Inferior parietal cortex (tissue), 1 donor: ENCODE data around the gene THOP1.

Experiments
- DNase-seq: peaks from one replicate; pipeline ENCODE4 v3.0.0-alpha.2; 2016; ENCODE audit errors: extremely low spot score

THOP1 gene

DNA sequence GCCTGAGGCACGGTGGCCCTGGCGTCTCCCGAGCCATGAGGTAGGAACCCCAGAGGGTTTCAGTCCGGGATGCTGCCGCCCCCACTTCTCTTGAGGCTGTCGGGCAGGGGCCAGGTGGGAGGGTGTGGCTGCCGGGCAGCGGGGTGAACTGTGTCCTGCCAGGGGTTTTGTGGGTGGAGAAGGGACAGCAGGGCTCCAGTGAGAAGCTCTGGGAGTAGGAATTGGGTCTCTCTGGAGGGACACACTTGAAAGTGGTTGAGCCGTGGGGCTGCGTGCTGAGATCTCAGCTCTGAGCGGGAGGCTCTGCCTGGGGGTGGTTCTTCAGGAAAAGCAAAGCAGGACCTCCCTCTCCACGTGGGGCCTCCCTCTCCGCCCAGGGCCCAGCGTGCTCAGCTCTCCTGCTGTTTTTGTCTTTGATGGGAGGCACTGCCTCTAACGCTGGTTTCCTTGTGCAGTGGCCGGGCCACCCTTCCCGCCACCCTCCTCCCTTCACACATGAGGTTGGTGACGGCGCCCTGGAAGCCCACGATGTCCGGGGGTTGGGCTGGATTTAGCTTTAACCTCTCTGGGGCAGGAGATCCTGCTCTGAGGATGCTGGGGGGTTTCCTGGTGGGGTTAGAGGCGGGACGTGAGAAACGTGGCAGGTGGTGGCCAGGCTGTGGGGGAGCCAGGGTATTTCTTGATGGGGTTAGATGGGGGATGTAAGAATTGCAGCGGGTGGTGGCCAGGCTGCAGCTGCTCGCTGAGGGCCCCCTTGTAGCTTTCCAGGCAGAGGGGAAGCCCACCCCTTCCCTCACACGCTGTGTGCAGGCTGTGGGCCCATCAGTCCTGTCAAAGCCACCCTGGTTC, 19.1 kb downstream of the THOP1 start:
- no peak for DNase-seq

DNA sequence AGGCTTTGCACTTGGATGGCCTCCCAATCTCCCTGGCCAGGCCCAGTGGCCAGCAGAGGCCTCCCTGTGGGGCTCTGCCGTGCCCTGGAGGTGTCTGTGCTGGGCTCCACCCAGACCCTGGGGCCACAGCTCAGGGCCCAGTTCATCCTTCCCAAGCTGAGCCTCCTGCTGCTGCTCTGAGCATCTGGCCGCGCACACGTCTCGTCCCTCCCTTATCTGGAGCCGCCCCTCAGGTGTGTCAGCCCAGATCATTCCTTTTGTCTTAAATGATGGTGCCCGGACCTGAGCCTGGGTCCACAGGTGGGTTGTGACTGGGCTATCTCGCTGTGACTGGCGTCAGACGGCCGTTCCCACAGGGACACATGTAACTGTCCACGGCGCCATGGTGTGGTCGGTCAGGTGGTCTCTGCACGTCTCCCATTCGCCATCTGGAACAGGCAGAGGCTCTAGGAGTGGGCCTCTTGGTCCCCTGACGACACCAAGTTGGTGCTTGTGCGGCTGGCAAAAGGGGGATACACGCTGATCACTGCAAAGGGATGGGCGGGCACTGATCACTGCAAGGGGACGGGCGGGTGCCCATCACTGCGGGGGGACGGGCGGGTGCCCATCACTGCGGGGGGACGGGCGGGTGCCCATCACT, 20.1 kb downstream of the THOP1 start:
- no peak for DNase-seq

DNA sequence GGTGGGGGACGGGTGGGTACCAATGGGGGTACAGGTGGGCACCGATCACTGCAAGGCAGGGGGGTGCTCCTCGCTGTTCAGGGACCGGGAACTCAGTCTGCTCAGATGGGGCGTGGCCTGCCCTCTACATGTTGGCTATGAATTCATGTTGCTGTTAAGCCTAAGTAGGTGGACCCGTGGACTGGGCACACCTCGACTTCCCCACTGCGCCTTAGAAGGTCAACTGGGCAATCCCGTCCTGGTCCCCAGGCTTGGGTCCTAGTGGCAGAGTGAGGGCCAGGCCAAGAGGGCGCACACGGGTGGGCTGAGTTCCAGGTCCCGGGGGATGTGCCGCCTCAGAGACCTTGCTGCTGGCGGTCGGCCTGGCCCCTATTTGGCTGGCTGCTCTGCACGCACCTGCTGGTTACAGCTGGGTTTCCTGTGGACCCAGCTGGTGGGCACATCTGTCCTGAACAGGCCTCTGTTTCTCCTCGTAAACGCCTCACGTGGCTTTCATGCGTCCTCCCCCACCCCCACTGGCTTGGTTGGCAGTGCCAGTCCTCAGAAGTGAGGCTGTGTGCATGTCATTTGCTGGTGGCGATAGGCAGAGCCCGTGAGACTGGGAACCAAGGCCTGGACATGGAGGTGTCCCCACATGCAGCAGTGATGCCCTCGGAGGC, 20.8 kb downstream of the THOP1 start:
- DNase-seq: no peak

DNA sequence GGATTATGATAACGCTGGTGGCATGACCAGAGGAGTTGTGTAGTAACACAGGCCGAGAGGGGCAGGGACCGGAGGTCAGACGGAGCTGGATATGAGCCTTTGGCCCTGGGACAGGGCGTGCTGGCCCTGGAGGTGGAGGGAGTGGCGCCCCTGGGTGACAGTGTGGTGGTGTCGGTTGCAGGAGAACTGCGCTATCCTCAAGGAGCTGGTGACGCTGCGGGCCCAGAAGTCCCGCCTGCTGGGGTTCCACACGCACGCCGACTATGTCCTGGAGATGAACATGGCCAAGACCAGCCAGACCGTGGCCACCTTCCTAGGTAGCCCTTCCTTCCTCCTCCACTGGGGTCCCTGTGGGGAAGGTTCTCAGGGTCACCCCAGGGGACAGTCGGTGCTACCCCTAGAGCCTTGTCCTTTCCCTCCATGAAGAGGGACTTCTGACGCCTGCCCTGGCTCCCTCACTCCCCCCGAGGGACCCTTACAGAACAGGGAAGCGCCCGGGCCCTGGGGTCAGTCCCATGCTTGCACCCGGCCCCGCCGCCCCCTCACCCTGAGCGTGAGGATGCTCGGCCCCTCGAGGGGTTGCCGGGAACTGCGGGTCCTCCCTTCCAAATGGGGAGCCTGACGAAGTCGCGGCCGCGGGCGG, 21.6 kb downstream of the THOP1 start:
- no peak for DNase-seq

DNA sequence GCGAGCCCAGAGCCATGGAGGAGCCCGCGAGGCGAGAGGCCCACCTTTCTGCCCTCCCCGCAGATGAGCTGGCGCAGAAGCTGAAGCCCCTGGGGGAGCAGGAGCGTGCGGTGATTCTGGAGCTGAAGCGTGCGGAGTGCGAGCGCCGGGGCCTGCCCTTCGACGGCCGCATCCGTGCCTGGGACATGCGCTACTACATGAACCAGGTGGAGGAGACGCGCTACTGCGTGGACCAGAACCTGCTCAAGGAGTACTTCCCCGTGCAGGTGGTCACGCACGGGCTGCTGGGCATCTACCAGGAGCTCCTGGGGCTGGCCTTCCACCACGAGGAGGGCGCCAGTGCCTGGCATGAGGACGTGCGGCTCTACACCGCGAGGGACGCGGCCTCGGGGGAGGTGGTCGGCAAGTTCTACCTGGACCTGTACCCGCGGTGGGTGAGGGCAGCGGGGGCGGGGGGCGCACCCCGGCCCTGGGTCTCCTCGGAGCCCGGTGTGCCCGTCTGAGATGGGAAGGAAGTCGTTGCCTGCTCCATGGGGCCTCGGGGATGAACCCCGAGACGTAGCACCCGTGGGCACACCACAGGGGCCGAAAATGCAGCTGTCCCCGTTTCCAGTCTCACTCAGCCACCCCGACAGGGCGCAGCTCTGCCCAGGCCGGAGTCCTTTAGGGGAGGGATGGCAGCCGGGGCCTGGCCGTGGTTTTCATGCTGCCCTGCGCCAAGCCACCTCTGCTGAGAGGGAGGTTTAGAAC, 22.3 kb downstream of the THOP1 start:
- no peak for DNase-seq

DNA sequence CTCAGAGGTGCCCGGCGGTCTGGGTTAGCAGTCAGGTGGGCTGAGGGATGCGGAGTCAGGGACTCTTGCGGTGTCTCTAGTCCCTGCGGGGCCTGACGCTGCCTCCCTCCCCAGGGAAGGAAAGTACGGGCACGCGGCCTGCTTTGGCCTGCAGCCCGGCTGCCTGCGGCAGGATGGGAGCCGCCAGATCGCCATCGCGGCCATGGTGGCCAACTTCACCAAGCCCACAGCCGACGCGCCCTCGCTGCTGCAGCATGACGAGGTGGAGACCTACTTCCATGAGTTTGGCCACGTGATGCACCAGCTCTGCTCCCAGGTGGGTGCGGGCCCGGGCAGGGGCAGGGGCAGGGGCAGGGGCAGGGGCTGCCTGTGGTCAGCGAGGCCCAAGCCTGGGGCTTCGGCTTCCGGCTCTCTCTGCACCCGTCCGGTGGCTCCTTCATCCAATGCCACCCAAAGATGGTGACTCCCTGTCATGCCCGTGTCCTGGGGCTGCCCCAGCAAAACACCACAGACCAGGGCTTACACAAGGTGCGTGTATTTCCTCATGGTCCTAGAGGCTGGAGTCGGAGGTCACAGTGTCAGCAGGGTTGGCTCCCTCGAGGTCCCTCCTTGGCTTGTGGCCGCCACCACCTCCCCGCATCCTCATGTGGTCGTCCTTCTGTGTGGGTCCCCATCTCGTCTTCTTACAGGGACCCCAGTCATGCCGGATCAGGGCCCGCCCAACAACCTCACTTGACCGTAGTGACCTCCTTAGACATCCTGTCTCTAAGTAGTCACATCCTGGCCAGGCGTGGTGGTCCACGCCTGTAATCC, 23.0 kb downstream of the THOP1 start:
- DNase-seq: no peak

DNA sequence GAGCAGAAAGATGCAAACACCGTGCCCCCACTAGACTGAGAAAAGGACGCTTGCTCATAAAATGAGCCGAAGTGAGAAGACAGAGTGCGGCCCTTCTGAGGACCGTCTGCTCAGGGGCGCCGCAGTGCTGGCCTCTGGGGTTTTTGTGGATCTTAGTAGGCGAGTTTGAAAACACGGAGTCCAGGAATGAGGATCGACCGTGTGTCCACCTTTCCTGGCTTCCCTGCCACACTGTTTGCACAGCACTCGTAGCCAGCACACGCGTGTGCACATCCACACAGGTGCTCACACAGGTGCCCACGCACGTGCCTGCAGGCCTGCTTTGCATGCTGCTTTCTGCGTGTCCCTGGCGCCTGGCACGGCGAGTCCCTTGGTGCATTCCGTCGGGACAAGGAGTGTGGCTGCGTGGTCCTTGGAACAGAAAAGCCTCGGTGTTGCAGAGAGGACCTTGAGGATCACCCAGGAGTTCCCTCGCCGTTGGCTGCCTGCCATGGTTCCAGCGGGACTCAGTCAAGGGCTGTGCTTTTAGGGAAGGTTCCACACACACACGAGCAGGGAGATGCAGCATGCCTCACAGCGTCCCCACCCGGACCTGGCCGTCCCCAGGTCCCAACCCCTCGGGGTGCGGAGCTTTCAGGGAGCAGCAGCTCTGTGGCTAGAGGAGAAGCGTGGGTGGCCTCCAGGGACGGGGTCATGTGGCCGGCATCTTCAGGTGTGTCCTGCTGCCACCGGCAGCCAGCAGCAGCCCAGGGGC, 24.3 kb downstream of the THOP1 start:
- no peak for DNase-seq

DNA sequence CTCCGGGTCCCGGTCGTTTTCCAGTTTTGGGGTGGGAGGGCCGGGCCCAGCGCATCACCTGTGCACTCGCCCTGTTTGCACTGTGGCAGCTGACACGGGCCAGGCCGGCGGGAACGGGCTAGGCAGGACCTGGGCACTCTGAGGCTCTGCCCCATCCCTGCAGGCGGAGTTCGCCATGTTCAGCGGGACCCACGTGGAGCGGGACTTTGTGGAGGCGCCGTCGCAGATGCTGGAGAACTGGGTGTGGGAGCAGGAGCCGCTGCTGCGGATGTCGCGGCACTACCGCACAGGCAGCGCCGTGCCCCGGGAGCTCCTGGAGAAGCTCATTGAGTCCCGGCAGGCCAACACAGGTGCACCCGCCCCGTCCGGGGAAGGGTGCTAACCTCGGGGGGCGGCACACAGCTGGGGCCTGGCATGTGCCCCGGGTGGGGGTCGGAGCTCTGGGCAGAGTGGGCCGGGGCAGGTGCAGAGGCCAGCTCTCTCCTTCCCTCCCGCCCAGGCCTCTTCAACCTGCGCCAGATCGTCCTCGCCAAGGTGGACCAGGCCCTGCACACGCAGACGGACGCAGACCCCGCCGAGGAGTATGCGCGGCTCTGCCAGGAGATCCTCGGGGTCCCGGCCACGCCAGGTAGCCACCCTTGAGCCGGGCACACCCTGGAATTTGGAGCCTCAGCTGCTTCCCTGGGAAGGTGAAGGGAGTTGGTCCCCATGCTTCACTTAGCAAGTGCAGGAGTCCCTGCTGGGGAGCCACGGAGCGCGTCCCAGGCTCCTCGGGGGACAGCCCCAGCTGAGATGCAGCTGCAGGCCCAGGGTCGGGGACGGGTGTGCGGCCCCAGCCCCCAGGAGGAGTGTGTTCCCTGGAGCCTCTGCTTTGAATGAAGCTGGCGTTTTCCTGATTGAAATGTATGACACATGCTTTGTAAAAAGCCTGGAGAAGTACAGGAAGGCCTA, 25.1 kb downstream of the THOP1 start:
- no peak for DNase-seq

DNA sequence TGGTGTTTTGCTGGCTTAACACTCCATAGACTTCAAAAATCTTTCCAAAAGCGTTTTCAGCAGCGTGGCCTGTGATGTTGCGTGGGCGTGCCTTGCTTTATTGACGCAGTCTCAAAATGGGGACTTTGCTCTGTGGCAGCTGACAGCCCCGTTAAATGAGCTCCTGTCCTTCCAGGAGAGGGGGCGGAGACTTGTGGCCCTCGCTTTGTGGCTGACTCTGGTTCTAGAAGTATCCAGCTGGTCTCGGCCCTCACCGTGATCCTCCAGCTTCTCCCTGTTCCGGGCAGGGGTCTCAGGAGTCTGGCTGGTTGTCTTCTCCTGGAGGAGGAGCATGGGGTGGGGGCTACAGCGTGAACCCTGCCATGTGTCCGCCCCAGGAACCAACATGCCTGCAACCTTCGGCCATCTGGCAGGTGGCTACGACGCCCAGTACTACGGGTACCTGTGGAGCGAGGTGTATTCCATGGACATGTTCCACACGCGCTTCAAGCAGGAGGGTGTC, 26.0 kb downstream of the THOP1 start:
- DNase-seq: no peak

DNA sequence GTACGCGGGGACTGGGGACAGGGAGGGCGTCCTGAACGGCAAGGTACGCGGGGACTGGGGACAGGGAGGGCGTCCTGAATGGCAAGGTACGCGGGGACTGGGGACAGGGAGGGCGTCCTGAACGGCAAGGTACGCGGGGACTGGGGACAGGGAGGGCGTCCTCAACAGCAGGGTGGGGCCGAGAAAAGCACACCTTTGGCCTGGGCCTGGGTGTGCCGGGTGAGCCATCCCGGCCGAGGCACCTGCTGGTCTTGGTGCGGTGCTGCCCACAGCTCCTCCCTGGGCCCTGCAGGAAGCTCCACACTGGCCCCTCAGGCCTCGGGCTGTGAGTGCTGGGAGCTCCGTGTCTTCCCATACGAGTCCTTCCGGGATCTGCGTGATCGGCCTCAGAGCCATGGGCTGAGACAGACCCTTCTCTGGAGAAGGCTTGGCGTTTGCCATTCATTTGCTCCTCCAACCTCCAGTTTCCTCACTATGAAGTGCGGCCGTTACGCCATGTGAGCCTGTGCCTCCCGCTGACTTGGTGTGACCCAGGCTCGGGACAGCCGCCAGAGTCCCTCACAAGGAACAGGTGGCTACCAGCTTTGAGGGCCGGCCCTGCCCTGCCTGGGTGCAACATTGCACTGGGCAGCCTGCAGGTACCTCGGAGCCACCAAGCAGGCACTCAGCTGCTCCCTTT, 26.6 kb downstream of the THOP1 start:
- no peak for DNase-seq

DNA sequence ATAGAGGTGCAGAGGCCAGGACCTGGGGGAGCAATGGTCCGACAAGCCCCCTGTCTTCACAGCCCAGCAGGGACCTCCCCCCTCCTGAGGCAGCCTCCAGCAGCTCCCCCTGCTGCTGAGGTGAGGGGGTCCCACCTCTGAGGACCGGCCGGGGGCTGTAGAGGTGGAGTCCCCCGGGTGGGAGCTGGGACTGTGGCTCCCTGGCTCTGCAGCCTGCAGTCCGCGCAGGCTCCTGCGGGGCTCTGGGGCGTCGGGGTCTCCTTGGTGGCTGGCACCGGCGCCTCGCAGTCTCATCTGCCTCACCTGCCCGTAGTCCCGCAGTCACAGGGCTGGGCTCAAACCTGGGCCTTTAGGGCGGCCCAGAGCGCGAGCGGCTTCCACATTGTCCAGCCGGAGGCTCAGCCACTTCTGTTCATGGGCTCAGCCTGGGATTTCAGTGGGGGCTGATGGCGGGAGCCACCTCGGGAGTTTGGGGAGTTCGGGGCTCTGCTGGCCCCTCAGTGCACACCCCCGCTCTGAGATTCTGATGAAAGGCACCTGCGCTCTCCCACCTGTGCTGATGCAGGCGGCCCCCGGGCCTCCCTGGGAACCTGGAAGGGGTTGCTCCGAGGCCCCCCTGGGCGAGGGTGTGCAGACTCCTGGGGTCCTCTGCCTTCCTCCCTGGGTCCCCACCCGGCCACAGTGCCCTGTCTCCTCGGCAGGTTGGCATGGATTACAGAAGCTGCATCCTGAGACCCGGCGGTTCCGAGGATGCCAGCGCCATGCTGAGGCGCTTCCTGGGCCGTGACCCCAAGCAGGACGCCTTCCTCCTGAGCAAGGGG, 27.3 kb downstream of the THOP1 start:
- no peak for DNase-seq

DNA sequence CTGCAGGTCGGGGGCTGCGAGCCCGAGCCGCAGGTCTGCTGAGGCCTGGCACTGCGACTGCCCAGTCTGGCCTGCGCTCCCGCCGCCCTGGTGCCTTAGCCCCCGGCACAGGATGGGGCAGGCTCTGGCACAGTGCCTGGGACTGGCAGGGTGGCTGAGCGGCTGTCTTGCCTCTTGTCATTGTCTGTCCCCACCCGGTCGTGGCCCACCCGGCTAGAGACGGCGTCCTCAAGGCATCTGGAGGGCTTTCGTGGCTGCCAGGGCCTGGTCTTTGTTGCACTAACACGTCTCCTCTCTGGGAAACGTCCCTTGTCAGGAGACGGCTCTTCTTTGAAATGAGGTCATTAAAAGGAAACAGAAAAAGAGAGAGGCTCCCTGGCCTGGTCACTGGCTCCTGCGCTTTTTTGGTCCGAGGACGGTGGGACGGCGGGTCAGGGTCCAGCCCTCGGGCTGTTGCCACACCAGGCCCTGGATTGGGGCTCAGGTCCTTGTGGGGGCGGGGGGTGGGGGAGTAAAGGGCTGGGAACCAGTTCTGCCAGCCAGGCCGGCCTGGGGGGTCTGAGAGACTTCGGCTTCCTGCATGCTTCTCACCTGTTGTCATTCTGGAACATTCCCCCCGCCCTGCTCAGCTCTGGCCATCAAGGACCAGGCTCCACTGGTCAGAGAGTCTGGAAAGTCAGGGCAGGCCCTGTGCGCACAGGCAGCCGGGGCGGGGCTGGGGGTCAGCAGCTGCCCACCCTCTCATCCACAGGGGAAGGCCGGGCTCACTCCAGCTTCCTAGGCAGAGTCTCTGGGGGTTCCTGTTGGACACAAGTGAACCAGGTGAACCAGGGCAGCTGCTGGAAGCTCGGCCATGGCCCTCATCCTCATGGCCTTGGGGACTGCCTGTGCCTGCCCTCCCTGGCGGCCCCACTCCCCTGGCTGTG, 28.2 kb downstream of the THOP1 start:
- DNase-seq: no peak

DNA sequence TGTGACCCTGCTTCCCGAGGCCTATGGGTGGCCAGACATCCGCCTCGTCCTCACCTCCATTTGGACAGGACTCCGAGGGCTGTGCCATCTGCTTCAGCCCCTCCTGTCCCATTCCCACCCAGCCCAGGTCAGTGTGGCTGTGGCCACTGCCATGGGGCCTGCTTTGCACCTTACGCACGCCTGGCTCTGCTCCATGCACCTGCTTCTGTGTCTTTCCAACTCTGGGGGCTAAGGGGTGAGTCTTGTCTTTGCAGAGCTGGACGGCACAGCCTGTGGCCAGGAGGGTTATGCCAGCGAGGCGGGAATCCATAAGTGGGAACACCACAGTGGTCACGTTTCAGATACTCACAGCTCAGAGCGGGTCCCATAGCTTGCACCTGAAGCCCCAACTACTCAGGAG, 29.1 kb downstream of the THOP1 start:
- DNase-seq: no peak

DNA sequence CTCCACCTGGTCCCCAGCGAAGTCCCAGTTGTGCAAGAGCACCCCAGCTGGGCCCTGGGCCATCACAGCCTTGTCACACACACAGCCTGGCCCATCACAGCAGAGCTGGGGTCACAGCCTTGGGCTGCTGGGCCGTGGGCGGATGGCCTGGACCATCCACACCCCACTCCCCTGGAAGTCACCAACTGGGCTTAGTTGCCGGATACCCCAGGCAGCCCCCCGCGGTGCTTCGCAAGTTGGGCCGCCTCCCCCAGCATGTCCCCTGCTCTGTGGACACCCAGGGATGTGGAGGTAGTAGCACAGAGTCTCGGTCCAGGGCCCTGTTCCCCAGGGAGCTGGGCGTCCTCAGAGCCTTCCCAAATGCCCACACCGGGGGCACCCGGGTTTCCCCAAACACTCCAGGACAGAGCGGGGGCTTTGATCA, 29.9 kb downstream of the THOP1 start:
- no peak for DNase-seq

DNA sequence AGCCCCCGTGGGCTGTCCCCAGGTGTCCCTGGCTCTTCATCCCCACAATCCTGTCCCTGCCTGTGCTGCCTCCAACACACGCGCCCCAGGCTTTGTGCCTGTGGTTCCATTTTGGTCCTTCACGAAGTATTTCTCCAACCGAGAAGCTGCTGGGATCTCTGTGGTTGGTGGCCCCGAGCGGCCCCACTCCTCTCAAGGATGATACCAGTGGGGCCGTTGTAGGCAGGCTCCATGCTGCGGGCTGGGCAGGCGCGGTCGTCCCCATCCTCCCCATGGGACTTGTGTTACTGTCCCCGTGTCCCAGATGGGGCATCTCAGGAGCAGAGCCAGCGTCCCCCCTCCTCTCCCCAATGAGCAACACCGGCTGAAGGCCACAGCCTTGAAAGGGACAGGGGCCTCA, 30.6 kb downstream of the THOP1 start:
- no peak for DNase-seq

DNA sequence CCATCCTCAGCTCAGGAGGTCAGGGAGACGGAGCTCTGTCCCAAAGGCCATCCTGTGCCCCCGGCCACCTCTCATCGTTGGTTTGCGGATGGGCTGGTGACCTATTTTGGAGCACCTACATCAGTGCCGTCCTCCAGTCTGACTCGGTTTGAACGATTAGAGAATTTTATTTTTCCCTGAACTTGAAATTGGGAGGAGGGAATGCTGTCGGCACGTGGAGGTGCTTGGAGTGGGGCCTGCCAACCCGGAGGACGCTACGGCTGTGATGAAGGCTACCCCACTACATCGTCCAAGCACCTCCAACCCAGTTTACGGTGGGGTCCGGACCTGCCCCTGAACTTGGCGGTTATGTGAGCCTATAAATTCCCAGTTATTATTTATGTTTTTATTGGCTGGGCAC, 31.3 kb downstream of the THOP1 start:
- no peak for DNase-seq
